Smooth muscle cell (in vitro differentiated cells): ENCODE results near the gene TSPAN7. TPM values are rescaled to one million over a fixed set of nuclear protein-coding genes. Genes with fewer than 3 reads are reported as not detected.

ENCODE experiments used
- DNase-seq: peaks from one replicate; lab custom pipeline; 2025; ENCODE audit not compliant: unreplicated experiment; lab: John Stamatoyannopoulos, UW
- H2AFZ ChIP-seq: fragments of 200-600 bp; sonication (generic); 2 replicates; pipeline ENCODE4 v1.6.0; 2016; ENCODE audit warnings: antibody characterized with exemption, low read depth, mild to moderate bottlenecking
- H3F3A ChIP-seq: fragments of 200-600 bp; sonication (generic); 2 replicates; pipeline ENCODE4 v1.6.0; 2017; ENCODE audit warnings: antibody characterized with exemption, low read depth
- H3K27ac ChIP-seq: fragments of 200-600 bp; sonication (generic); 2 replicates; pipeline ENCODE4 v1.5.1; 2016; ENCODE audit warnings: low read depth, mild to moderate bottlenecking
- H3K27me3 ChIP-seq: fragments of 200-600 bp; sonication (generic); 2 replicates; pipeline ENCODE4 v1.6.1; 2016; ENCODE audit warnings: low read depth, mild to moderate bottlenecking
- H3K36me3 ChIP-seq: fragments of 200-600 bp; sonication (generic); 2 replicates; pipeline ENCODE4 v1.5.1; 2016; ENCODE audit warnings: low read depth
- H3K4me1 ChIP-seq: fragments of 200-600 bp; sonication (generic); 2 replicates; pipeline ENCODE4 v1.5.1; 2016; ENCODE audit warnings: low read depth
- H3K4me2 ChIP-seq: fragments of 200-600 bp; sonication (generic); 2 replicates; pipeline ENCODE4 v1.6.0; 2016; ENCODE audit warnings: mild to moderate bottlenecking
- H3K4me3 ChIP-seq: fragments of 200-600 bp; sonication (generic); 2 replicates; pipeline ENCODE4 v1.5.1; 2016; ENCODE audit warnings: mild to moderate bottlenecking
- H3K79me2 ChIP-seq: fragments of 200-600 bp; sonication (generic); 2 replicates; pipeline ENCODE4 v1.6.0; 2016; ENCODE audit warnings: low read depth, mild to moderate bottlenecking
- H3K9ac ChIP-seq: fragments of 200-600 bp; sonication (generic); 2 replicates; pipeline ENCODE4 v1.6.0; 2016; ENCODE audit warnings: low read depth
- H3K9me3 ChIP-seq: fragments of 200-600 bp; sonication (generic); replicated peaks from 2 replicates; pipeline ENCODE4 v1.5.1; 2016; ENCODE audit warnings: low read depth
- H4K20me1 ChIP-seq: fragments of 200-600 bp; sonication (generic); 2 replicates; pipeline ENCODE4 v1.6.0; 2016; ENCODE audit warnings: low read depth
- CTCF ChIP-seq: fragments of 200-600 bp; sonication (generic); IDR thresholded peaks from 2 replicates; pipeline ENCODE4 v1.5.1; 2017; ENCODE audit warnings: borderline replicate concordance, mild to moderate bottlenecking, antibody characterized with exemption; ENCODE audit not compliant: insufficient read depth, poor library complexity, severe bottlenecking
- WGBS: methylation state at CpG from one replicate; pipeline ENCODE4 v1.1.7; 2016; ENCODE audit warnings: low lambda C conversion rate; 5-methylcytosine and 5-hydroxymethylcytosine counted together
- polyA plus RNA-seq: library from polyadenylated mRNA; unstranded; fragments of >200 nt; fragmentation: Nextera tagmentation; extraction: Ambion mirVana; gene quantifications from 2 replicates; pipeline ENCODE4 v1.2.1, GENCODE V29; 2016
- total RNA-seq: library from RNA; depleted of rRNA; stranded (reverse); fragments of >200 nt; gene quantifications from 2 replicates; pipeline ENCODE4 v1.2.3, GENCODE V29; 2014

TSPAN7 gene
- total and polyA plus RNA-seq, 2 experiments from 2014 or later: 1.5 to 3.9 TPM

- no peak for DNase-seq
- no peaks in the 10 kb centered on the region for H3K4me1 ChIP-seq
- no peaks in the 10 kb centered on the region for H3K79me2 ChIP-seq
- 86% methylated on average over 6 of the region's 6 CpGs for WGBS
- no peak overlapping the region for H3K4me2 ChIP-seq
- H3K9ac ChIP-seq: no peak overlapping the region
- H3K4me3 ChIP-seq: no peak overlapping the region
- H4K20me1 ChIP-seq: no peaks in the 10 kb centered on the region
- H2AFZ ChIP-seq: no peak overlapping the region
- H3K27ac ChIP-seq: no peak overlapping the region
- no peaks in the 10 kb centered on the region for H3F3A ChIP-seq
- no peak for TF ChIP-seq CTCF
- no peaks in the 10 kb centered on the region for H3K36me3 ChIP-seq
- H3K9me3 ChIP-seq: no peaks in the 10 kb centered on the region
- peaks cover 7% of the 10 kb centered on the region for H3K27me3 ChIP-seq
These were observed 88.6 kb downstream of the TSPAN7 start for GRCh38 chrX:38649674-38650647.

- TF ChIP-seq CTCF: no peak
- H3F3A ChIP-seq: no peaks in the 10 kb centered on the region
- H3K36me3 ChIP-seq: no peaks in the 10 kb centered on the region
- H3K4me1 ChIP-seq: no peaks in the 10 kb centered on the region
- H3K9me3 ChIP-seq: no peaks in the 10 kb centered on the region
- H3K4me3 ChIP-seq: no peak overlapping the region
- no peaks in the 10 kb centered on the region for H3K27me3 ChIP-seq
- no peak overlapping the region for H3K9ac ChIP-seq
- H4K20me1 ChIP-seq: no peaks in the 10 kb centered on the region
- H3K79me2 ChIP-seq: no peaks in the 10 kb centered on the region
- H3K4me2 ChIP-seq: no peak overlapping the region
- no peak overlapping the region for H3K27ac ChIP-seq
- 86% methylated on average over 2 of the region's 2 CpGs for WGBS
- DNase-seq: no peak
- H2AFZ ChIP-seq: no peak overlapping the region
These were observed 90.6 kb downstream of the TSPAN7 start for GRCh38 chrX:38651625-38652601.

GRCh38 chrX:38652934-38653442 is 91.6 kb downstream of the TSPAN7 start:
- H3K4me1 ChIP-seq: no peaks in the 10 kb centered on the region
- H3K4me2 ChIP-seq: no peak overlapping the region
- H4K20me1 ChIP-seq: no peaks in the 10 kb centered on the region
- no peaks in the 10 kb centered on the region for H3K36me3 ChIP-seq
- H3F3A ChIP-seq: no peaks in the 10 kb centered on the region
- no peak for DNase-seq
- no peaks in the 10 kb centered on the region for H3K79me2 ChIP-seq
- no peaks in the 10 kb centered on the region for H3K27me3 ChIP-seq
- H3K4me3 ChIP-seq: no peak overlapping the region
- no peak overlapping the region for H3K27ac ChIP-seq
- no peak overlapping the region for H3K9ac ChIP-seq
- TF ChIP-seq CTCF: no peak
- no peaks in the 10 kb centered on the region for H3K9me3 ChIP-seq
- H2AFZ ChIP-seq: no peak overlapping the region
- WGBS: 82% methylated on average over 13 of the region's 13 CpGs
